HepG2 (cell line): ENCODE data around the gene ZC3H7B. TPM values are rescaled to one million over a fixed set of nuclear protein-coding genes. Genes with fewer than 3 reads are reported as not detected.

ENCODE experiments used
- ATAC-seq: fragments of 200-7000 bp; cut with Tn5 transposase; 3 replicates; pipeline ENCODE4 v1.9.1; 2020; ENCODE audit warnings: mild to moderate bottlenecking, moderate library complexity
- BruUV-seq: library from RNA; stranded (reverse); fragments of 400-500 nt; replicated peaks from 2 replicates; lab custom pipeline; 2021; lab: Mats Ljungman, UMichigan
- CTCF ChIA-PET: fragments of 300-600 bp; formaldehyde crosslinking; extraction: SDS; loops from one replicate; lab custom pipeline; 2021; ENCODE audit warnings: low total read pairs, inconsistent platforms, low intra/inter-chr PET ratio; lab: Yijun Ruan, JAX
- POLR2A ChIA-PET: fragments of 350-600 bp; sonication (Branson Sonifier 250); formaldehyde crosslinking; loops from one replicate; lab custom pipeline; 2020; ENCODE audit warnings: antibody characterized with exemption, inconsistent platforms; lab: Yijun Ruan, JAX
- DNase-seq: peaks from one replicate; pipeline ENCODE4 v3.0.0-alpha.2; 2015; ENCODE audit warnings: low spot score
- FAIRE-seq: peaks from 3 replicates; lab custom pipeline; 2011; peaks lifted over from hg19 to GRCh38; lab: Jason Lieb, UNC
- H2AFZ ChIP-seq: one replicate; pipeline ENCODE4 v1.6.1; 2011; ENCODE audit warnings: low read length, inconsistent platforms
- H3K27ac ChIP-seq: fragments of 300-600 bp; 3 replicates; pipeline ENCODE4 v1.8.0; 2011; ENCODE audit warnings: mixed run types, mild to moderate bottlenecking, mixed read lengths, low read length, inconsistent platforms; ENCODE audit not compliant: insufficient read depth; ENCODE audit errors: extremely low read length
- H3K27me3 ChIP-seq, 2 experiments: fragments of 200-600 bp in 1 of 2; 2 replicates in 1 of 2; 3 replicates in 1 of 2; pipeline versions ENCODE4 v1.6.0 to v1.8.0; 2011; ENCODE audit warnings: low read length in 2 of 2, mild to moderate bottlenecking in 2 of 2, moderate library complexity in 2 of 2, inconsistent platforms in 1 of 2; ENCODE audit not compliant: insufficient read depth in 2 of 2, control insufficient read depth in 1 of 2
- H3K36me3 ChIP-seq, 2 experiments: fragments of 200-600 bp in 1 of 2; replicated peaks in 1 of 2; 2 replicates in 1 of 2; 3 replicates in 1 of 2; pipeline versions ENCODE4 v1.5.1 to v1.8.0; 2011; ENCODE audit warnings: low read length in 2 of 2, inconsistent platforms in 1 of 2; ENCODE audit not compliant: insufficient read depth in 2 of 2, control insufficient read depth in 1 of 2
- H3K4me1 ChIP-seq: 2 replicates; pipeline ENCODE4 v1.5.1; 2012; ENCODE audit warnings: low read length, inconsistent platforms; ENCODE audit not compliant: insufficient read depth
- H3K4me2 ChIP-seq: 2 replicates; pipeline ENCODE4 v1.6.0; 2011; ENCODE audit warnings: low read depth, low read length, inconsistent platforms
- H3K4me3 ChIP-seq, 3 experiments: fragments of 200-600 bp in 1 of 3; sonication (generic), shearing (Covaris generic) in 1 of 3; replicated peaks in 1 of 3; 2 replicates each; pipeline ENCODE4 v1.5.1; 2011 to 2016; ENCODE audit warnings: low read length in 3 of 3, inconsistent platforms in 2 of 3, low read depth in 2 of 3, mild to moderate bottlenecking in 2 of 3, control low read depth in 1 of 3, mixed read lengths in 1 of 3; ENCODE audit not compliant: insufficient read depth in 1 of 3
- H3K79me2 ChIP-seq: one replicate; pipeline ENCODE4 v1.6.1; 2011; ENCODE audit warnings: low read length, inconsistent platforms; ENCODE audit not compliant: insufficient read depth
- H3K9ac ChIP-seq: 2 replicates; pipeline ENCODE4 v1.6.0; 2011; ENCODE audit warnings: mild to moderate bottlenecking, low read depth, low read length, inconsistent platforms; ENCODE audit not compliant: insufficient read depth
- H3K9me3 ChIP-seq: 2 replicates; pipeline ENCODE4 v1.5.1; 2012; ENCODE audit warnings: mild to moderate bottlenecking, low read length
- H4K20me1 ChIP-seq: 2 replicates; pipeline ENCODE4 v1.6.0; 2011; ENCODE audit warnings: inconsistent platforms, mild to moderate bottlenecking, low read length, moderate library complexity; ENCODE audit not compliant: insufficient read depth
- CAMTA2 ChIP-seq: sonication (generic); formaldehyde crosslinking; IDR thresholded peaks from 2 replicates; pipeline ENCODE4 v1.4.0; 2020; ENCODE audit warnings: mild to moderate bottlenecking, missing genetic modification reagents, borderline replicate concordance
- CEBPB ChIP-seq: IDR thresholded peaks from 2 replicates; pipeline ENCODE4 v1.6.1; 2011; ENCODE audit warnings: low read depth, low read length, improper control_type of control experiment, borderline replicate concordance
- HOXA9 ChIP-seq: sonication (generic); formaldehyde crosslinking; IDR thresholded peaks from 2 replicates; pipeline ENCODE4 v1.8.1; 2022; ENCODE audit warnings: missing genetic modification reagents, mild to moderate bottlenecking, moderate library complexity, borderline replicate concordance
- JDP2 ChIP-seq: sonication (generic); formaldehyde crosslinking; IDR thresholded peaks from 2 replicates; pipeline ENCODE4 v1.8.1; 2022; ENCODE audit warnings: missing genetic modification reagents, borderline replicate concordance
- KDM5A ChIP-seq: fragments of 200-600 bp; sonication (generic); IDR thresholded peaks from 2 replicates; pipeline ENCODE4 v1.7.0; 2018; ENCODE audit warnings: antibody characterized with exemption, mild to moderate bottlenecking, low read length, borderline replicate concordance
- KMT2B ChIP-seq: IDR thresholded peaks from 2 replicates; pipeline ENCODE4 v1.6.1; 2016; ENCODE audit warnings: missing genetic modification reagents, missing compliant biosample characterization
- ZNF354B ChIP-seq: sonication (generic); formaldehyde crosslinking; IDR thresholded peaks from 2 replicates; pipeline ENCODE4 v1.8.0; 2022; ENCODE audit warnings: mild to moderate bottlenecking, missing genetic modification reagents
- ZNF558 ChIP-seq: sonication (generic); formaldehyde crosslinking; IDR thresholded peaks from 2 replicates; pipeline ENCODE4 v1.9.0; 2022; ENCODE audit warnings: mild to moderate bottlenecking, missing genetic modification reagents, borderline replicate concordance
- ZNF562 ChIP-seq: sonication (generic); formaldehyde crosslinking; IDR thresholded peaks from 2 replicates; pipeline ENCODE4 v1.8.0; 2022; ENCODE audit warnings: missing genetic modification reagents, borderline replicate concordance
- ZNF782 ChIP-seq: sonication (generic); formaldehyde crosslinking; IDR thresholded peaks from 2 replicates; pipeline ENCODE4 v1.4.0; 2020; ENCODE audit warnings: missing genetic modification reagents, mild to moderate bottlenecking, borderline replicate concordance
- WGBS: methylation state at CpG from one replicate; pipeline ENCODE4 v1.1.6; 2017; ENCODE audit warnings: low lambda C conversion rate; 5-methylcytosine and 5-hydroxymethylcytosine counted together
- in situ Hi-C: cut with HindIII; loops from 2 replicates; pipeline ENCODE4 v1.10.0; 2017; ENCODE audit warnings: low pct_unique_long_range_greater_than_20kb; ENCODE audit not compliant: extremely low pct_ligation_motif_present
- intact Hi-C: fragments of 100-400 bp; cut with micrococcal nuclease; formaldehyde crosslinking; loops from one replicate; pipeline ENCODE4 v1.10.0; 2022; ENCODE audit not compliant: unreplicated experiment
- polyA plus RNA-seq, 8 experiments: library from polyadenylated mRNA; depleted of rRNA in 3 of 8; stranded (reverse) in 7 of 8; unstranded in 1 of 8; fragments of >200 nt; fragmentation: Illumina TruSeq in 4 of 8; extraction: Trizol in 4 of 8; gene quantifications; 2 replicates each; pipeline versions ENCODE4 v1.2.1 to v1.2.3, GENCODE V29; 2011 to 2016; ENCODE audit warnings: low read depth in 4 of 8, missing spikeins in 1 of 8, mixed read lengths in 1 of 8; ENCODE audit not compliant: insufficient read depth in 1 of 8
- total RNA-seq, 5 experiments: library from RNA; depleted of rRNA; stranded (reverse); fragments of >200 nt; fragmentation: Illumina TruSeq; extraction: Trizol; gene quantifications; 2 replicates each; pipeline ENCODE4 v1.2.3, GENCODE V29; 2016; ENCODE audit warnings: low read depth in 1 of 5
- TF ChIP-seq, protein P1 (sequence below): sonication (generic); formaldehyde crosslinking; conservative IDR thresholded peaks from 2 replicates; pipeline ENCODE4 v1.8.0; 2022; ENCODE audit warnings: low read depth, missing genetic modification reagents

The ZC3H7B gene
- total and polyA plus RNA-seq, 2 of the 13 experiments (the other 11 are each of a cell fraction or from before 2014, with no cell fraction given): 26.4 to 37.2 TPM

DNA sequence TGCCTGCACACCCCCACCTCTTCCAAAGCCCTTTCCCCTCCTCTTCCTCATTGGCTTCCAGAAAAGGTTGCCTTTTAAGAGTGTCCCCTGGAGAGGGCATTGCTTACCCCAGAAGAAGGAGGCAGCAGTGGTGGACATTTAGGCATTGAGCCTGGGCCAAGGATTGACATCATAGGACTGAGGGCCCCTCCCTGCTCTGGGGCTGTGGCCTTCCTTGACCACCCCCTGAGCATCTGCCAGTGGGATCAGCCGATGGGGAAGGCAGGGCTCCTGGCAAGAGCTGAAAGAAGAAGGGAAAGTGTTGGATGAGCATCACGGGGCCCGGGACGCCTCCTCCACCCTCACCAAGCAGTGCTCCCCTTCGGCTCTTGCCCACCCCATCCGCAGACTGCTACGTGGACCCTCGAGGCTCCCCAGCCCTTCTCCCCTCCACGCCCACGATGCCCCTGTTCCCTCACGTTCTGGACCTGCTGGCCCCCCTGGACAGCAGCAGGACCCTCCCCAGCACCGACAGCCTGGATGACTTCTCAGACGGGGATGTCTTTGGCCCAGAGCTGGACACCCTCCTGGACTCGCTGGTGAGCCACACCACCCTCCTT, 37.4 kb downstream of the ZC3H7B start:
- no peaks in the 10 kb centered on the region for H3K79me2 ChIP-seq
- no peak overlapping the region for H3K27ac ChIP-seq
- no peak overlapping the region for H2AFZ ChIP-seq
- peaks cover 38 to 54% of the 10 kb centered on the region in 2 experiments for H3K36me3 ChIP-seq
- H3K9me3 ChIP-seq: no peaks in the 10 kb centered on the region
- H3K4me2 ChIP-seq: no peak overlapping the region
- in situ Hi-C loops: no loop called here
- TF ChIP-seq ZNF354B (CRISPR knock-in tag) (no peak), KMT2B (CRISPR knock-in tag) (no peak), ZNF558 (CRISPR knock-in tag) (no peak), ZNF782 (CRISPR knock-in tag) (no peak), HOXA9 (CRISPR knock-in tag) (no peak), KDM5A (no peak), JDP2 (CRISPR knock-in tag) (no peak), CAMTA2 (CRISPR knock-in tag) (no peak), ZNF562 (CRISPR knock-in tag) (no peak), CEBPB (no peak)
- TF ChIP-seq, protein P1, sequence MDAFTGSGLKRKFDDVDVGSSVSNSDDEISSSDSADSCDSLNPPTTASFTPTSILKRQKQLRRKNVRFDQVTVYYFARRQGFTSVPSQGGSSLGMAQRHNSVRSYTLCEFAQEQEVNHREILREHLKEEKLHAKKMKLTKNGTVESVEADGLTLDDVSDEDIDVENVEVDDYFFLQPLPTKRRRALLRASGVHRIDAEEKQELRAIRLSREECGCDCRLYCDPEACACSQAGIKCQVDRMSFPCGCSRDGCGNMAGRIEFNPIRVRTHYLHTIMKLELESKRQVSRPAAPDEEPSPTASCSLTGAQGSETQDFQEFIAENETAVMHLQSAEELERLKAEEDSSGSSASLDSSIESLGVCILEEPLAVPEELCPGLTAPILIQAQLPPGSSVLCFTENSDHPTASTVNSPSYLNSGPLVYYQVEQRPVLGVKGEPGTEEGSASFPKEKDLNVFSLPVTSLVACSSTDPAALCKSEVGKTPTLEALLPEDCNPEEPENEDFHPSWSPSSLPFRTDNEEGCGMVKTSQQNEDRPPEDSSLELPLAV (CRISPR knock-in tag): no peak
- ChIA-PET POLR2A (no interaction called here), CTCF (no interaction called here)
- WGBS: 94% methylated on average over 14 of the region's 14 CpGs
- no peak for ATAC-seq
- H3K4me3 ChIP-seq: no peak overlapping the region
- DNase-seq: no peak
- no peaks in the 10 kb centered on the region for H4K20me1 ChIP-seq
- intact Hi-C loops: no loop called here
- no TSS peak for BruUV-seq
- no peak for FAIRE-seq
- peaks cover 5% of the 10 kb centered on the region for H3K4me1 ChIP-seq
- H3K27me3 ChIP-seq: no peaks in the 10 kb centered on the region
- H3K9ac ChIP-seq: no peak overlapping the region
